Activated CD8-positive, alpha-beta T cell treated with anti-CD3 and anti-CD28 coated beads, Interleukin-2, amount 10 ng/mL, durations not matched to agents 7 days and 5 days (primary cell): ENCODE data around the gene ARHGAP40. TPM values are rescaled to one million over a fixed set of nuclear protein-coding genes. Genes with fewer than 3 reads are reported as not detected.
A peak's percentile ranks its signal among the peaks of the same experiment; 100 is the strongest.

ENCODE experiments used
- ATAC-seq: fragments of 150-1000 bp; cut with Tn5 transposase; one replicate; pipeline ENCODE4 v1.10.0; 2021; ENCODE audit warnings: moderate library complexity
- CTCF ChIA-PET: fragments of 350-600 bp; sonication (Branson Sonifier 250); formaldehyde crosslinking; loops from one replicate; lab custom pipeline; 2021; ENCODE audit warnings: antibody characterized with exemption; lab: Charles Lee
- POLR2A ChIA-PET: fragments of 350-600 bp; sonication (Branson Sonifier 250); formaldehyde crosslinking; loops from one replicate; lab custom pipeline; 2021; ENCODE audit warnings: antibody characterized with exemption; lab: Charles Lee
- DNase-seq: peaks from one replicate; pipeline ENCODE4 v3.0.0-alpha.2; 2020
- H3K27ac Mint-ChIP-seq: one replicate; pipeline ENCODE4 v1.8.0; 2021; ENCODE audit warnings: mild to moderate bottlenecking, mixed read lengths
- H3K27me3 Mint-ChIP-seq: one replicate; pipeline ENCODE4 v1.8.0; 2021; ENCODE audit warnings: low read depth, mixed read lengths
- H3K36me3 Mint-ChIP-seq: one replicate; pipeline ENCODE4 v1.8.0; 2021; ENCODE audit warnings: low read depth, mixed read lengths
- H3K4me1 Mint-ChIP-seq: one replicate; pipeline ENCODE4 v1.8.0; 2021; ENCODE audit warnings: low read depth, mixed read lengths
- H3K4me3 Mint-ChIP-seq: one replicate; pipeline ENCODE4 v1.8.0; 2021; ENCODE audit warnings: mild to moderate bottlenecking, mixed read lengths
- H3K9me3 Mint-ChIP-seq: one replicate; pipeline ENCODE4 v1.8.0; 2022; ENCODE audit warnings: mixed read lengths; ENCODE audit not compliant: insufficient read depth
- total RNA-seq, 2 experiments: library from RNA; stranded (reverse); gene quantifications; one replicate each; pipeline ENCODE4 v1.2.3, GENCODE V29; 2021

The ARHGAP40 gene
- total RNA-seq, 2 experiments from 2014 or later: not detected

GRCh38 chr20:38625896-38626295 is 24.3 kb downstream of the ARHGAP40 start:
- no peak for ATAC-seq
- H3K4me3 Mint-ChIP-seq: no peak overlapping the region
- no peaks in the 10 kb centered on the region for H3K9me3 Mint-ChIP-seq
- no peak overlapping the region for H3K27ac Mint-ChIP-seq
- no peaks in the 10 kb centered on the region for H3K36me3 Mint-ChIP-seq
- no peaks in the 10 kb centered on the region for H3K4me1 Mint-ChIP-seq
- no peak for DNase-seq
- ChIA-PET CTCF (no interaction called here), POLR2A (no interaction called here)
- peaks cover 9% of the 10 kb centered on the region for H3K27me3 Mint-ChIP-seq

GRCh38 chr20:38626921-38627659 is 25.5 kb downstream of the ARHGAP40 start:
- Mint-ChIP-seq H3K9me3 (no peaks in the 10 kb centered on the region), H3K4me3 (no peak overlapping the region), H3K36me3 (no peaks in the 10 kb centered on the region), H3K4me1 (no peaks in the 10 kb centered on the region), H3K27ac (no peak overlapping the region), H3K27me3 (peaks cover 5% of the 10 kb centered on the region)
- no peak for ATAC-seq
- CTCF ChIA-PET: no interaction called here
- POLR2A ChIA-PET: no interaction called here
- DNase-seq: no peak

GRCh38 chr20:38628580-38629470 is 27.2 kb downstream of the ARHGAP40 start:
- H3K4me1 Mint-ChIP-seq: peaks cover 5% of the 10 kb centered on the region
- DNase-seq (no peak), ATAC-seq (no peak)
- POLR2A ChIA-PET: no interaction called here
- peaks cover 5% of the 10 kb centered on the region for H3K27me3 Mint-ChIP-seq
- H3K9me3 Mint-ChIP-seq: no peaks in the 10 kb centered on the region
- no peak overlapping the region for H3K4me3 Mint-ChIP-seq
- H3K27ac Mint-ChIP-seq: no peak overlapping the region
- CTCF ChIA-PET: interaction anchor here (1.0 kb wide), 1 partner anchor 12 kb away, joined by 4 read pairs; no protein-coding TSS in a partner anchor
- H3K36me3 Mint-ChIP-seq: no peaks in the 10 kb centered on the region

GRCh38 chr20:38629979-38630378 is 28.4 kb downstream of the ARHGAP40 start:
- no peak overlapping the region for H3K27ac Mint-ChIP-seq
- ATAC-seq (no peak), DNase-seq (no peak)
- POLR2A ChIA-PET: no interaction called here
- H3K36me3 Mint-ChIP-seq: no peaks in the 10 kb centered on the region
- no peak overlapping the region for H3K4me3 Mint-ChIP-seq
- CTCF ChIA-PET: interaction anchor here (1.0 kb wide), 1 partner anchor 13 kb away, joined by 4 read pairs; no protein-coding TSS in a partner anchor
- no peaks in the 10 kb centered on the region for H3K9me3 Mint-ChIP-seq
- H3K4me1 Mint-ChIP-seq: peaks cover 5% of the 10 kb centered on the region
- H3K27me3 Mint-ChIP-seq: peaks cover 5% of the 10 kb centered on the region

DNA sequence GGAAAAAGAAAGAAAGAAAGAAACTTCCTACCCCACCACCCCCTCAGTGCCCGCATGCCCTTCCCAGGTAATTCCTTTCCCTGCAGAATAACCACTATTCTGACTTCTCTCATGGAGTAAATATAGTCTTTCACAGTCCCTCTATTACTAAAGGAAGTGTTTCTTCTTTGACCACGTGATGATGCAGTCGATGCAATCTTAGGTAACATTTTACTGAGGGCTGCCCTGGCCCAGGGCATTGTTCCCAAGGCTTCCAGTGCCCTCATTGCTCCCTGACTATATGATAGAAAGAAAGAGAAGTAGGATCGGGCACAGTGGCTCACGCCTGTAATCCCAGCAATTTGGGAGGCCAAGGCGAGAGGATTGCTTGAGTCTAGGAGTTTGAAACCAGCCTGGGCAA is 29.1 kb downstream of the ARHGAP40 start:
- POLR2A ChIA-PET: no interaction called here
- ATAC-seq (no peak), DNase-seq (no peak)
- Mint-ChIP-seq H3K9me3 (no peaks in the 10 kb centered on the region), H3K27ac (no peak overlapping the region), H3K27me3 (peaks cover 5% of the 10 kb centered on the region), H3K36me3 (no peaks in the 10 kb centered on the region), H3K4me3 (no peak overlapping the region), H3K4me1 (peaks cover 5% of the 10 kb centered on the region)
- CTCF ChIA-PET: no interaction called here

DNA sequence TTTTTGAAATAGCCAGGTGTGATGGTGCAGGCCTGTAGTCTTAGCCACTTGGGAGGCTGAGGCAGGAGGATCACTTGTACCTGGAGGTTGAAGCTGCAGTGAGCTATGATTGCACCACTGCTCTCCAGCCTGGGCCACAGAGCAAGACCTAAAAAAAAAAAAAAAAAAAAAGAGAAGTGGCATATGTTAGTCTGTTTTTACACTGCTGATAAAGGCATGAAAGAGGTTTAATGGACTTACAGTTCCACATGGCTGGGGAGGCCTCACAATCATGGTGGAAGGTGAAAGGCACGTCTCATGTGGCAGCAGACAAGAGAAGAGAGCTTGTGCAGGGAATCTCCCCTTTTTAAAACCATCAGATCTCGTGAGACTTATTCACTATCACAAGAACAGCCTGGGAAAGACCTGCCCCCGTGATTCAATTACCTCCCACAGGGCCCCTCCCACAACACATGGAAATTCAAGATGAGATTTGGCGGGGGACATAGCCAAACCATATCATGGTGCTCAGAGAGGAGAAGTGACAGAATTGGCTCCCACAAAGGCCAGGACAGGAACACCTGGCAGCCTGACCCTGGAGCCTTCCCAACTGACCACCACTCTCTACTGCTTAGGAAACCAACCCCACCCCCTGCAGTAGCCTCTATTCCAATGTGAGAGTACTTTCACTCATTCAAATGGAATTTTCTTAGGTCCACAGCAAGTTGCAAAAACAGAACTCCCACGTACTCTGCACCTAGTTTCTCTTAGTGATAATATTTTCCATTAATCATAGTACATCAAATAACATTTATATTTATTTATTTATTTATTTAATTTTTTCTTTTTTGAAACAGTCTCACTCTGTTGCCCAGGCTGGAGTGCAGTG is 29.8 kb downstream of the ARHGAP40 start:
- H3K4me3 Mint-ChIP-seq: no peak overlapping the region
- H3K9me3 Mint-ChIP-seq: no peaks in the 10 kb centered on the region
- no peak overlapping the region for H3K27ac Mint-ChIP-seq
- DNase-seq: no peak
- H3K36me3 Mint-ChIP-seq: no peaks in the 10 kb centered on the region
- POLR2A ChIA-PET: interaction anchor here (0.6 kb wide), 2 partner anchors 27 to 54 kb away, joined by 3 read pairs; no protein-coding TSS in a partner anchor
- peaks cover 5% of the 10 kb centered on the region for H3K4me1 Mint-ChIP-seq
- ATAC-seq: no peak
- CTCF ChIA-PET: interaction anchor here (4.6 kb wide), 1 partner anchor 120 kb away, joined by 25 read pairs; no protein-coding TSS in a partner anchor
- H3K27me3 Mint-ChIP-seq: peaks cover 8% of the 10 kb centered on the region

DNA sequence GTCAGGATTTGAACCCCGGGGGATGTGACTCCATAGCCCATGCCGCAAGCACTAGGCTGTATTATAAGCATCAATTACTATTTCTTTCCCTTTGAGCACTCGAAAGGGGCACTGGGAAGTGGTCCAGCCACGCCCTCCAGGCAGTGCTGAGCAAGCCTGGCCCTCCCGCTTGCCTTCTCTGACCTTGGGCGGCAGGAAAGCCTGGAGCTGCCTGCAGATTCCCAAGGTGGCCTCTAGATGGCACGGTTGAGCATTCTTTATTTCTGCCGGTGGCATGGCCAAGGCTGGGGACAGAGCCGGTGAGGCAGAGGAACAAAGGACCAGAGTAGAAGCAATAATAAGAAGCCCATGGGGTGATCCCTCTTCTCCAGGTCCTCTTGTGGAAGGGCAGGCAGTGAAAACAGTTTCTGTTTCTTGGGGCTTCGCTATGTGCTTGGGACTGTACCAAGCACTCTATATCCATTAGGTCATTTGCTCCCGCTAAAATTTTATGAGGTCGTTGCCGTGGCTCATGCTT is 32.0 kb downstream of the ARHGAP40 start:
- peaks cover 8% of the 10 kb centered on the region for H3K27me3 Mint-ChIP-seq
- no peak overlapping the region for H3K27ac Mint-ChIP-seq
- no peak overlapping the region for H3K4me3 Mint-ChIP-seq
- peaks cover 5% of the 10 kb centered on the region for H3K4me1 Mint-ChIP-seq
- DNase-seq: peak; percentile 74
- no peaks in the 10 kb centered on the region for H3K9me3 Mint-ChIP-seq
- H3K36me3 Mint-ChIP-seq: no peaks in the 10 kb centered on the region
- ATAC-seq: peak; percentile 88
- ChIA-PET CTCF (interaction anchor here (0.6 to 4.6 kb wide), 13 partner anchors 9 to 416 kb away, joined by 3 to 25 read pairs (median 3); partner anchors contain the start of gene PPP1R16B), POLR2A (interaction anchor here (0.6 kb wide), 1 partner anchor 103 kb away, joined by 3 read pairs; no protein-coding TSS in a partner anchor)

GRCh38 chr20:38635721-38636288 is 34.2 kb downstream of the ARHGAP40 start:
- no peak overlapping the region for H3K4me3 Mint-ChIP-seq
- ATAC-seq (no peak), DNase-seq (no peak)
- CTCF ChIA-PET: interaction anchor here (1.9 to 4.6 kb wide), 2 partner anchors 10 to 115 kb away, joined by 4 to 25 read pairs; no protein-coding TSS in a partner anchor
- no peak overlapping the region for H3K27ac Mint-ChIP-seq
- H3K36me3 Mint-ChIP-seq: no peaks in the 10 kb centered on the region
- no peaks in the 10 kb centered on the region for H3K9me3 Mint-ChIP-seq
- peaks cover 5% of the 10 kb centered on the region for H3K4me1 Mint-ChIP-seq
- POLR2A ChIA-PET: no interaction called here
- peaks cover 9% of the 10 kb centered on the region for H3K27me3 Mint-ChIP-seq

GRCh38 chr20:38640521-38640920 is 38.9 kb downstream of the ARHGAP40 start:
- Mint-ChIP-seq H3K9me3 (no peaks in the 10 kb centered on the region), H3K4me3 (no peak overlapping the region), H3K27me3 (peaks cover 34% of the 10 kb centered on the region), H3K4me1 (no peaks in the 10 kb centered on the region), H3K36me3 (no peaks in the 10 kb centered on the region), H3K27ac (no peak overlapping the region)
- no peak for ATAC-seq
- ChIA-PET POLR2A (no interaction called here), CTCF (interaction anchor here (2.6 kb wide), 1 partner anchor 19 kb away, joined by 8 read pairs; no protein-coding TSS in a partner anchor)
- no peak for DNase-seq

- ATAC-seq (no peak), DNase-seq (no peak)
- Mint-ChIP-seq H3K4me1 (peaks cover 10% of the 10 kb centered on the region), H3K4me3 (no peak overlapping the region), H3K36me3 (no peaks in the 10 kb centered on the region), H3K27ac (no peak overlapping the region), H3K27me3 (peaks cover 44% of the 10 kb centered on the region), H3K9me3 (no peaks in the 10 kb centered on the region)
- POLR2A ChIA-PET: no interaction called here
- CTCF ChIA-PET: interaction anchor here (1.6 to 2.4 kb wide), 2 partner anchors 8 to 407 kb away, joined by 8 read pairs; no protein-coding TSS in a partner anchor
These were observed 40.9 kb downstream of the ARHGAP40 start for GRCh38 chr20:38642498-38642897.
